ENCODE measurements around the gene TRPC5OS.

TRPC5OS gene

DNA sequence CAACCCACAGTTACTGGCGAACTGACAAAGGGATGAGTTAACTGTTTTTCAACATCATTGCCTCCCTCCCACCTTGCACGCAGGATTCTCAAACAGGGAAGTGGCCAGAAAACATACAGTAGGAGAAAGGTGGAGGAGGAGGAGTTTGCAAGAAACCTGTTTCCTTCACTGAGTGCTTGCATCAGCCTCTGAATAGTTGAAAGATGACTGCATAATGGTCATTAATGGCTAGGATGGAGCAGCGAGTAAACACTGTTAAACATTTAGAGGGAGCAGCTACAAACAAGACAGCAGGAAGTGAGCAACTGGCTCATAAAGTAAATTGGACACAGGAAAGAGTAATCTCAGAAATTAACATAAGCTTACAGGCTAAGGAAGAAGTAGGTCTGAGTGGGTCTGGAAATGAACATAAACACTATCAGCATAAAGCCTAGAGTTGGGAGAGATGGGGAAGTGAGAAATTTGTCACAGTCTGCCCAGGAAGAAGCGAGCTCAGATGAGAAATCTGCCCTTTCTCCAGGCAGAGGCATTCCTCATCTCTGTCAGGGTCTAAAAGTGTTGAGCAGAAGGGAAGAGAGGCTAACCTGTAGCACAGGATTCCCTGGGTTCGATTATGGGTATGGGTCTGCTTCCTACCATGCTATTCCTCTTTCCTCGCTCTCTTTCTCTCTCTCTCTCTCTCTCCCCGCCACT is 38.6 kb downstream of the TRPC5OS start (continued):
- TF ChIP-seq ZNF274 (IDR thresholded peaks at IDR 0.05; ENCODE audit: low read length) (no peak), ZNF274 (tag by site-specific recombination; IDR thresholded peaks at IDR 0.05; ENCODE audit: borderline replicate concordance) (no peak), SCRT2 (tag by site-specific recombination; IDR thresholded peaks at IDR 0.05) (peak; percentile 37; the same call in 1 of the 2 replicates), ZNF843 (tag by site-specific recombination; IDR thresholded peaks at IDR 0.05) (no peak), ZBTB21 (tag by site-specific recombination; IDR thresholded peaks at IDR 0.05) (peak; percentile 49; the same call in 1 of the 2 replicates), REPIN1 (tag by site-specific recombination; IDR thresholded peaks at IDR 0.05; ENCODE audit: low read depth) (no peak), ZNF211 (tag by site-specific recombination; IDR thresholded peaks at IDR 0.05; ENCODE audit: low read depth) (no peak), ZNF146 (tag by site-specific recombination; IDR thresholded peaks at IDR 0.05) (no peak), GLI2 (tag by site-specific recombination; IDR thresholded peaks at IDR 0.05; ENCODE audit: borderline replicate concordance, low read depth) (no peak), ZNF335 (tag by site-specific recombination; conservative IDR thresholded peaks at IDR 0.05) (no peak), YY2 (tag by site-specific recombination; IDR thresholded peaks at IDR 0.05) (no peak), ZNF48 (tag by site-specific recombination; IDR thresholded peaks at IDR 0.05) (no peak), ZNF561 (tag by site-specific recombination; IDR thresholded peaks at IDR 0.05; ENCODE audit: borderline replicate concordance) (no peak), ZNF394 (tag by site-specific recombination; IDR thresholded peaks at IDR 0.05; ENCODE audit: borderline replicate concordance) (no peak), ZNF350 (tag by site-specific recombination; IDR thresholded peaks at IDR 0.05) (no peak), AEBP2 (tag by site-specific recombination; IDR thresholded peaks at IDR 0.05; ENCODE audit: borderline replicate concordance) (no peak), WT1 (tag by site-specific recombination; IDR thresholded peaks at IDR 0.05) (no peak), OSR2 (tag by site-specific recombination; IDR thresholded peaks at IDR 0.05) (0 out of 2 replicates have a peak, but pooled peaks have one; percentile 12)
- TF ChIP-seq, protein P1, sequence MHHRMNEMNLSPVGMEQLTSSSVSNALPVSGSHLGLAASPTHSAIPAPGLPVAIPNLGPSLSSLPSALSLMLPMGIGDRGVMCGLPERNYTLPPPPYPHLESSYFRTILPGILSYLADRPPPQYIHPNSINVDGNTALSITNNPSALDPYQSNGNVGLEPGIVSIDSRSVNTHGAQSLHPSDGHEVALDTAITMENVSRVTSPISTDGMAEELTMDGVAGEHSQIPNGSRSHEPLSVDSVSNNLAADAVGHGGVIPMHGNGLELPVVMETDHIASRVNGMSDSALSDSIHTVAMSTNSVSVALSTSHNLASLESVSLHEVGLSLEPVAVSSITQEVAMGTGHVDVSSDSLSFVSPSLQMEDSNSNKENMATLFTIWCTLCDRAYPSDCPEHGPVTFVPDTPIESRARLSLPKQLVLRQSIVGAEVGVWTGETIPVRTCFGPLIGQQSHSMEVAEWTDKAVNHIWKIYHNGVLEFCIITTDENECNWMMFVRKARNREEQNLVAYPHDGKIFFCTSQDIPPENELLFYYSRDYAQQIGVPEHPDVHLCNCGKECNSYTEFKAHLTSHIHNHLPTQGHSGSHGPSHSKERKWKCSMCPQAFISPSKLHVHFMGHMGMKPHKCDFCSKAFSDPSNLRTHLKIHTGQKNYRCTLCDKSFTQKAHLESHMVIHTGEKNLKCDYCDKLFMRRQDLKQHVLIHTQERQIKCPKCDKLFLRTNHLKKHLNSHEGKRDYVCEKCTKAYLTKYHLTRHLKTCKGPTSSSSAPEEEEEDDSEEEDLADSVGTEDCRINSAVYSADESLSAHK (tag by site-specific recombination; IDR thresholded peaks at IDR 0.05), result no peak

DNA sequence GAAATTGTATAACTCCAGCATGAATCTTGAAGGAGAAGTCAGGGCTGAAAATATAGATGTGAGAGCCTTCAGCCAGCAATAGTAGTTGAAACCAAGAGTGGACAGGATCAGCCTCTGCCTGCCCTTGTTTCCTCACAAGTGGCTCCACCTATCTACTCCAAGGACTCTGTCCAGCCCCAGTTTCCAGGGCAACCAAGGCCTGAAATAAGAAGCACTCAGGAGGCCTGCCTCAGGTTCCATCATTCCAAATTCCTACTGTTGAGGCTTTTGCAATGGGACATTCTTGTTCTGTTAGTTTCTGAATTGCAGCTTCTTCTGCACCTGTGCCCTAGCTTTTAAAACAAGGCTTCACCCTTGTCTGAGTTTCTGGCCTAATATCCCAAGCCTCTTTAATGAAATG is 41.6 kb downstream of the TRPC5OS start:
- CTCF ChIA-PET, result interaction anchor here (1.4 kb wide), 1 partner anchor 13 kb away, joined by 5 read pairs; no protein-coding TSS in a partner anchor
- Histone ChIP-seq H3K4me1 (ENCODE audit: control insufficient read depth, insufficient read depth, low read length) (no peaks in the 10 kb centered on the region), H3K27ac (ENCODE audit: extremely low read depth, low read depth, low read length) (no peak overlapping the region), H3K4me3 (ENCODE audit: low read depth, low read length) (no peak overlapping the region), H3K36me3 (ENCODE audit: control insufficient read depth in 2 of 2, insufficient read depth in 1 of 2, low read length in 2 of 2) (no peaks in the 10 kb centered on the region), H3K9me3 (ENCODE audit: control insufficient read depth, insufficient read depth, low read depth, low read length) (no peaks in the 10 kb centered on the region)
- TF ChIP-seq, protein P2, sequence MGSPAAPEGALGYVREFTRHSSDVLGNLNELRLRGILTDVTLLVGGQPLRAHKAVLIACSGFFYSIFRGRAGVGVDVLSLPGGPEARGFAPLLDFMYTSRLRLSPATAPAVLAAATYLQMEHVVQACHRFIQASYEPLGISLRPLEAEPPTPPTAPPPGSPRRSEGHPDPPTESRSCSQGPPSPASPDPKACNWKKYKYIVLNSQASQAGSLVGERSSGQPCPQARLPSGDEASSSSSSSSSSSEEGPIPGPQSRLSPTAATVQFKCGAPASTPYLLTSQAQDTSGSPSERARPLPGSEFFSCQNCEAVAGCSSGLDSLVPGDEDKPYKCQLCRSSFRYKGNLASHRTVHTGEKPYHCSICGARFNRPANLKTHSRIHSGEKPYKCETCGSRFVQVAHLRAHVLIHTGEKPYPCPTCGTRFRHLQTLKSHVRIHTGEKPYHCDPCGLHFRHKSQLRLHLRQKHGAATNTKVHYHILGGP (tag by site-specific recombination; IDR thresholded peaks at IDR 0.05), result no peak
- TF ChIP-seq ZNF664 (tag by site-specific recombination; IDR thresholded peaks at IDR 0.05), result no peak
- no peak for TF ChIP-seq REPIN1 (tag by site-specific recombination; IDR thresholded peaks at IDR 0.05; ENCODE audit: low read depth)
- TF ChIP-seq ZNF324 (tag by site-specific recombination; IDR thresholded peaks at IDR 0.05), result no peak
- TF ChIP-seq SCRT1 (tag by site-specific recombination; IDR thresholded peaks at IDR 0.05; ENCODE audit: borderline replicate concordance), result no peak
- TF ChIP-seq ZNF600 (tag by site-specific recombination; IDR thresholded peaks at IDR 0.05), result no peak
- POLR2A ChIA-PET, result no interaction called here

Data from HEK293 (cell line).